Upper lobe of right lung (tissue), 1 donor: Measurements from ENCODE around the gene CSTPP1. TPM values are rescaled to one million over a fixed set of nuclear protein-coding genes. Genes with fewer than 3 reads are reported as not detected.
A peak's percentile ranks its signal among the peaks of the same experiment; 100 is the strongest.
"Not testable (repeated sequence)": the region's sequence is repeated elsewhere in the genome, so short reads cannot be mapped to it uniquely, and the experiment has no call there.

Experiments used
- ATAC-seq: fragments of 200-7000 bp; cut with Tn5 transposase; one replicate; pipeline ENCODE4 v1.9.1; 2020; ENCODE audit warnings: mild to moderate bottlenecking, moderate library complexity
- DNase-seq: peaks from one replicate; pipeline ENCODE4 v3.0.0-alpha.2; 2020
- H3K27ac ChIP-seq: fragments of 200-600 bp; one replicate; pipeline ENCODE4 v1.8.0; 2022
- H3K27me3 ChIP-seq: fragments of 200-600 bp; one replicate; pipeline ENCODE4 v1.8.0; 2022; ENCODE audit warnings: mild to moderate bottlenecking
- H3K36me3 ChIP-seq: fragments of 200-600 bp; one replicate; pipeline ENCODE4 v1.8.0; 2022
- H3K4me1 ChIP-seq: fragments of 200-600 bp; one replicate; pipeline ENCODE4 v1.8.0; 2022
- H3K4me3 ChIP-seq: fragments of 200-600 bp; one replicate; pipeline ENCODE4 v1.8.0; 2022; ENCODE audit warnings: mild to moderate bottlenecking
- H3K9me3 ChIP-seq: fragments of 200-600 bp; one replicate; pipeline ENCODE4 v1.8.0; 2022
- CTCF ChIP-seq: fragments of 200-600 bp; IDR thresholded peaks from one replicate; pipeline ENCODE4 v1.8.0; 2022; ENCODE audit warnings: antibody characterized with exemption
- intact Hi-C: fragments of 100-400 bp; cut with DNase I; formaldehyde crosslinking; loops from one replicate; pipeline ENCODE4 v1.11.0; 2022
- total RNA-seq: library from RNA; stranded (reverse); fragmentation: NEBNext Ultra II Directional; extraction: Animal tissue kit (Norgen Biotek cat#: 25700); gene quantifications from one replicate; pipeline ENCODE4 v1.2.1, GENCODE V29; 2021
- donor health status: DM: no; HTN: yes; CAD: no; lungs with severe emphysema.

The CSTPP1 gene
- total RNA-seq, 1 donor from 2014 or later, result 26.2 TPM

- Histone ChIP-seq H3K36me3 (no peaks in the 10 kb centered on the region), H3K27ac (no peak overlapping the region), H3K27me3 (no peaks in the 10 kb centered on the region), H3K9me3 (no peaks in the 10 kb centered on the region), H3K4me1 (peaks cover 12% of the 10 kb centered on the region), H3K4me3 (no peak overlapping the region)
- intact Hi-C loops, result no loop called here
- ATAC-seq (no peak), DNase-seq (no peak)
- no peak for TF ChIP-seq CTCF
These were observed 171.2 kb downstream of the CSTPP1 start for GRCh38 chr11:47107744-47108143.

GRCh38 chr11:47108214-47108613 is 171.7 kb downstream of the CSTPP1 start:
- Histone ChIP-seq H3K4me1 (peaks cover 12% of the 10 kb centered on the region), H3K27me3 (no peaks in the 10 kb centered on the region), H3K27ac (no peak overlapping the region), H3K36me3 (no peaks in the 10 kb centered on the region), H3K9me3 (no peaks in the 10 kb centered on the region), H3K4me3 (no peak overlapping the region)
- no peak for TF ChIP-seq CTCF
- DNase-seq, result no peak
- no peak for ATAC-seq
- intact Hi-C loops, result no loop called here

GRCh38 chr11:47109051-47109726 is 172.6 kb downstream of the CSTPP1 start:
- H3K27ac ChIP-seq, result no peak overlapping the region
- intact Hi-C loops, result no loop called here
- H3K4me1 ChIP-seq, result peaks cover 8% of the 10 kb centered on the region
- no peaks in the 10 kb centered on the region for H3K9me3 ChIP-seq
- H3K4me3 ChIP-seq, result no peak overlapping the region
- DNase-seq (no peak), ATAC-seq (peak; percentile 57)
- no peak for TF ChIP-seq CTCF
- H3K36me3 ChIP-seq, result no peaks in the 10 kb centered on the region
- H3K27me3 ChIP-seq, result no peaks in the 10 kb centered on the region

- no peak for TF ChIP-seq CTCF
- DNase-seq, result no peak
- no peak for ATAC-seq
- intact Hi-C loops, result no loop called here
- no peak overlapping the region for H3K4me3 ChIP-seq
- H3K36me3 ChIP-seq, result no peaks in the 10 kb centered on the region
- peaks cover 8% of the 10 kb centered on the region for H3K4me1 ChIP-seq
- peak overlapping the region; percentile 11 for H3K27ac ChIP-seq
- no peaks in the 10 kb centered on the region for H3K9me3 ChIP-seq
- H3K27me3 ChIP-seq, result no peaks in the 10 kb centered on the region
These were observed 173.2 kb downstream of the CSTPP1 start for GRCh38 chr11:47109727-47110246.

GRCh38 chr11:47111318-47111804 is 174.8 kb downstream of the CSTPP1 start:
- DNase-seq (no peak), ATAC-seq (no peak)
- Histone ChIP-seq H3K4me3 (no peak overlapping the region), H3K27me3 (no peaks in the 10 kb centered on the region), H3K27ac (no peak overlapping the region), H3K4me1 (peaks cover 4% of the 10 kb centered on the region), H3K36me3 (no peaks in the 10 kb centered on the region), H3K9me3 (no peaks in the 10 kb centered on the region)
- intact Hi-C loops, result no loop called here
- no peak for TF ChIP-seq CTCF

GRCh38 chr11:47112941-47113340 is 176.4 kb downstream of the CSTPP1 start:
- intact Hi-C loops, H3K36me3 ChIP-seq, H3K4me1 ChIP-seq, ATAC-seq, DNase-seq, H3K27ac ChIP-seq, H3K9me3 ChIP-seq, H3K4me3 ChIP-seq, H3K27me3 ChIP-seq: not testable (repeated sequence)

- H3K27ac ChIP-seq, intact Hi-C loops, H3K27me3 ChIP-seq, H3K4me3 ChIP-seq, H3K4me1 ChIP-seq, H3K36me3 ChIP-seq, H3K9me3 ChIP-seq: not testable (repeated sequence)
- ATAC-seq, result peak; percentile 27
- peak; percentile 83 for DNase-seq
These were observed 182.6 kb downstream of the CSTPP1 start for GRCh38 chr11:47118958-47119688.
